Suprapubic skin (tissue), 4 donors: ENCODE measurements around the gene CRCP. TPM values are rescaled to one million over a fixed set of nuclear protein-coding genes. Genes with fewer than 3 reads are reported as not detected.
"Not testable (repeated sequence)": the region's sequence is repeated elsewhere in the genome, so short reads cannot be mapped to it uniquely, and the experiment has no call there.

Experiments used
- DNase-seq, 2 donors: peaks; one replicate each; pipeline ENCODE4 v3.0.0-alpha.2; 2019; ENCODE audit warnings: low spot score in 2 of 2
- H3K27ac ChIP-seq: fragments of 200-600 bp; sonication (generic); one replicate; pipeline ENCODE4 v1.5.1; 2019
- H3K27me3 ChIP-seq: fragments of 200-600 bp; sonication (generic); one replicate; pipeline ENCODE4 v1.5.1; 2019
- H3K36me3 ChIP-seq: fragments of 200-600 bp; sonication (generic); one replicate; pipeline ENCODE4 v1.5.1; 2019
- H3K4me1 ChIP-seq: fragments of 200-600 bp; sonication (generic); one replicate; pipeline ENCODE4 v1.5.1; 2019
- H3K4me3 ChIP-seq: fragments of 200-600 bp; sonication (generic); one replicate; pipeline ENCODE4 v1.5.1; 2019; ENCODE audit warnings: mild to moderate bottlenecking
- H3K9me3 ChIP-seq: fragments of 200-600 bp; sonication (generic); one replicate; pipeline ENCODE4 v1.5.1; 2019
- CTCF ChIP-seq, 2 donors: fragments of 200-600 bp in 1 of 2; fragments of 450-650 bp in 1 of 2; sonication (generic) in 1 of 2; IDR thresholded peaks; one replicate each; pipeline ENCODE4 v1.5.1; 2016 to 2019; ENCODE audit warnings: antibody characterized with exemption in 2 of 2, mild to moderate bottlenecking in 1 of 2, moderate library complexity in 1 of 2
- EP300 ChIP-seq: sonication (generic); formaldehyde crosslinking; IDR thresholded peaks from one replicate; pipeline ENCODE4 v1.6.1; 2017; ENCODE audit warnings: antibody characterized with exemption
- POLR2A ChIP-seq, 2 donors: fragments of 450-650 bp; IDR thresholded peaks; one replicate each; pipeline ENCODE4 v1.6.1; 2017; ENCODE audit warnings: antibody characterized with exemption in 2 of 2, mild to moderate bottlenecking in 2 of 2, moderate library complexity in 2 of 2
- POLR2AphosphoS5 ChIP-seq, 3 donors: sonication (generic); formaldehyde crosslinking; IDR thresholded peaks; one replicate each; pipeline ENCODE4 v1.6.1; 2017; ENCODE audit warnings: antibody characterized with exemption in 3 of 3
- WGBS: methylation state at CpG from one replicate; pipeline ENCODE4 v1.1.5; 2018; 5-methylcytosine and 5-hydroxymethylcytosine counted together
- total RNA-seq, 4 donors: library from RNA; depleted of rRNA; stranded (reverse); fragments of >200 nt; gene quantifications; one replicate each; pipeline ENCODE4 v1.1.0, GENCODE V29; 2016

CRCP gene
- total RNA-seq: 10 to 100 TPM; 33.8 to 67.2 (median 42.8) TPM

GRCh38 chr7:66114743-66115649 is at the start of gene CRCP:
TSS of gene CRCP (plus strand) at chr7:66114847. CDS start at chr7:66114963, 116 bp downstream.
- Histone ChIP-seq H3K4me3 (peak within 1 kb of the TSS; percentile 66), H3K4me1 (peaks cover 47% of the 10 kb centered on the region), H3K27me3 (no peaks in the 10 kb centered on the region), H3K27ac (peak within 1 kb of the TSS; percentile 97), H3K9me3 (no peaks in the 10 kb centered on the region), H3K36me3 (no peaks in the 10 kb centered on the region)
- 1% methylated on average over 37 of the region's 67 CpGs for WGBS
- peak in 1 of 2 donors; percentile 26 for TF ChIP-seq CTCF (IDR thresholded peaks at IDR 0.05)
- peak in 1 of 3 donors; percentile 62 for TF ChIP-seq POLR2AphosphoS5 (IDR thresholded peaks at IDR 0.05)
- TF ChIP-seq EP300: no peak
- TF ChIP-seq POLR2A (IDR thresholded peaks at IDR 0.05): peak in 1 of 2 donors; percentile 29
- DNase-seq: peak; percentile 90 to 91

GRCh38 chr7:66069732-66070131 is 44.9 kb upstream of the CRCP start:
- Histone ChIP-seq H3K27me3 (no peaks in the 10 kb centered on the region), H3K4me3 (no peak overlapping the region), H3K4me1 (no peaks in the 10 kb centered on the region), H3K36me3 (no peaks in the 10 kb centered on the region), H3K9me3 (no peaks in the 10 kb centered on the region), H3K27ac (no peak overlapping the region)
- no peak for TF ChIP-seq POLR2AphosphoS5 (IDR thresholded peaks at IDR 0.05)
- WGBS: 88% methylated on average over 4 of the region's 4 CpGs
- DNase-seq: no peak

- Histone ChIP-seq H3K27ac (no peak overlapping the region), H3K9me3 (no peaks in the 10 kb centered on the region), H3K36me3 (no peaks in the 10 kb centered on the region), H3K4me1 (peaks cover 2% of the 10 kb centered on the region), H3K27me3 (no peaks in the 10 kb centered on the region), H3K4me3 (no peak overlapping the region)
- DNase-seq: no peak
- TF ChIP-seq POLR2A (IDR thresholded peaks at IDR 0.05): no peak
- TF ChIP-seq POLR2AphosphoS5 (IDR thresholded peaks at IDR 0.05): no peak
- no peak for TF ChIP-seq CTCF (IDR thresholded peaks at IDR 0.05)
- no peak for TF ChIP-seq EP300
- 88% methylated on average over 1 of the region's 1 CpG for WGBS
These were observed 44.4 kb upstream of the CRCP start for GRCh38 chr7:66070222-66070621.

GRCh38 chr7:66072208-66072607 is 42.4 kb upstream of the CRCP start:
- H3K9me3 ChIP-seq, H3K27ac ChIP-seq, DNase-seq, H3K27me3 ChIP-seq, H3K4me3 ChIP-seq, H3K36me3 ChIP-seq: not testable (repeated sequence)
- 64% methylated on average over 7 of the region's 7 CpGs for WGBS
- peaks cover 13% of the 10 kb centered on the region for H3K4me1 ChIP-seq

GRCh38 chr7:66075590-66076461 is 38.8 kb upstream of the CRCP start, which contains the start of gene ASL:
TSS of gene ASL (plus strand) at chr7:66075819. CDS start at chr7:66076082, 263 bp downstream.
- WGBS: 4% methylated on average over 22 of the region's 67 CpGs
- Histone ChIP-seq H3K9me3 (no peaks in the 10 kb centered on the region), H3K4me3 (peak within 1 kb of the TSS; percentile 91), H3K27ac (peak within 1 kb of the TSS; percentile 63), H3K27me3 (no peaks in the 10 kb centered on the region), H3K36me3 (no peaks in the 10 kb centered on the region), H3K4me1 (peaks cover 18% of the 10 kb centered on the region)
- peak; percentile 95 to 96 for DNase-seq
- TF ChIP-seq POLR2A (IDR thresholded peaks at IDR 0.05) (peak in 1 of 2 donors; percentile 46), EP300 (no peak), CTCF (IDR thresholded peaks at IDR 0.05) (no peak), POLR2AphosphoS5 (IDR thresholded peaks at IDR 0.05) (peak in 2 of 3 donors; percentile 75 to 81)
